HepG2 (cell line): Measurements from ENCODE around the gene RAB40C. TPM values are rescaled to one million over a fixed set of nuclear protein-coding genes. Genes with fewer than 3 reads are reported as not detected.
A peak's percentile ranks its signal among the peaks of the same experiment; 100 is the strongest.

Source experiments
- E2F2 ChIP-seq: sonication (generic); formaldehyde crosslinking; IDR thresholded peaks from 2 replicates; pipeline ENCODE4 v1.4.0; 2020; ENCODE audit warnings: missing genetic modification reagents, borderline replicate concordance
- FIP1L1 ChIP-seq: fragments of 200-400 bp; formaldehyde crosslinking; IDR thresholded peaks from 2 replicates; pipeline ENCODE4 v1.6.1; 2018; ENCODE audit warnings: low read depth, mild to moderate bottlenecking, low read length, moderate library complexity, borderline replicate concordance; ENCODE audit not compliant: insufficient read depth
- GPN1 ChIP-seq: sonication (generic); formaldehyde crosslinking; IDR thresholded peaks from 2 replicates; pipeline ENCODE4 v1.5.1; 2020; ENCODE audit warnings: missing genetic modification reagents, borderline replicate concordance
- IKZF5 ChIP-seq: IDR thresholded peaks from 2 replicates; pipeline ENCODE4 v1.6.1; 2018; ENCODE audit warnings: missing genetic modification reagents, mild to moderate bottlenecking, missing compliant biosample characterization
- IRF2 ChIP-seq: IDR thresholded peaks from 2 replicates; pipeline ENCODE4 v1.6.1; 2018; ENCODE audit warnings: missing genetic modification reagents, missing compliant biosample characterization
- KDM5B ChIP-seq: sonication (generic); formaldehyde crosslinking; IDR thresholded peaks from 2 replicates; pipeline ENCODE4 v1.4.0; 2020; ENCODE audit warnings: missing genetic modification reagents, mild to moderate bottlenecking, borderline replicate concordance
- MAZ ChIP-seq, 2 experiments: sonication (generic) in 1 of 2; formaldehyde crosslinking in 1 of 2; IDR thresholded peaks; 2 replicates each; pipeline versions ENCODE4 v1.5.0 to v1.6.1; 2012 to 2020; ENCODE audit warnings: low read depth in 2 of 2, mild to moderate bottlenecking in 2 of 2, borderline replicate concordance in 1 of 2, improper control_type of control experiment in 1 of 2, low read length in 1 of 2, missing genetic modification reagents in 1 of 2, moderate library complexity in 1 of 2
- SALL1 ChIP-seq: sonication (generic); formaldehyde crosslinking; IDR thresholded peaks from 2 replicates; pipeline ENCODE4 v1.8.0; 2022; ENCODE audit warnings: mild to moderate bottlenecking, missing genetic modification reagents
- SIX1 ChIP-seq: sonication (generic); formaldehyde crosslinking; IDR thresholded peaks from 2 replicates; pipeline ENCODE4 v1.4.0; 2020; ENCODE audit warnings: missing genetic modification reagents, borderline replicate concordance
- ZFP82 ChIP-seq: sonication (generic); formaldehyde crosslinking; IDR thresholded peaks from 2 replicates; pipeline ENCODE4 v1.5.1; 2020; ENCODE audit warnings: mild to moderate bottlenecking, missing genetic modification reagents, borderline replicate concordance
- ZNF44 ChIP-seq: sonication (generic); formaldehyde crosslinking; IDR thresholded peaks from 2 replicates; pipeline ENCODE4 v1.5.1; 2020; ENCODE audit warnings: mild to moderate bottlenecking, missing genetic modification reagents
- ZNF510 ChIP-seq: sonication (generic); formaldehyde crosslinking; IDR thresholded peaks from 2 replicates; pipeline ENCODE4 v1.4.0; 2020; ENCODE audit warnings: low read depth, mild to moderate bottlenecking, missing genetic modification reagents
- polyA plus RNA-seq, 8 experiments: library from polyadenylated mRNA; depleted of rRNA in 3 of 8; stranded (reverse) in 7 of 8; unstranded in 1 of 8; fragments of >200 nt; fragmentation: Illumina TruSeq in 4 of 8; extraction: Trizol in 4 of 8; gene quantifications; 2 replicates each; pipeline versions ENCODE4 v1.2.1 to v1.2.3, GENCODE V29; 2011 to 2016; ENCODE audit warnings: low read depth in 4 of 8, missing spikeins in 1 of 8, mixed read lengths in 1 of 8; ENCODE audit not compliant: insufficient read depth in 1 of 8
- total RNA-seq, 5 experiments: library from RNA; depleted of rRNA; stranded (reverse); fragments of >200 nt; fragmentation: Illumina TruSeq; extraction: Trizol; gene quantifications; 2 replicates each; pipeline ENCODE4 v1.2.3, GENCODE V29; 2016; ENCODE audit warnings: low read depth in 1 of 5
- TF ChIP-seq, protein P1 (sequence below): IDR thresholded peaks from 2 replicates; pipeline ENCODE4 v1.6.1; 2016; ENCODE audit warnings: missing genetic modification reagents, missing compliant biosample characterization
- TF ChIP-seq, protein P2 (sequence below): sonication (generic); formaldehyde crosslinking; IDR thresholded peaks from 2 replicates; pipeline ENCODE4 v1.5.0; 2020; ENCODE audit warnings: missing genetic modification reagents
- TF ChIP-seq, protein P3 (sequence below): IDR thresholded peaks from 2 replicates; pipeline ENCODE4 v1.6.1; 2016; ENCODE audit warnings: low read depth, control low read depth
- TF ChIP-seq, protein P4 (sequence below): IDR thresholded peaks from 2 replicates; pipeline ENCODE4 v1.4.0; 2020; ENCODE audit warnings: mild to moderate bottlenecking, missing genetic modification reagents

Gene RAB40C
- total and polyA plus RNA-seq, 2 of the 13 experiments (the other 11 are each of a cell fraction or from before 2014, with no cell fraction given) = 7.7 to 11.5 TPM

GRCh38 chr16:636206-637080 is 46.6 kb downstream of the RAB40C start, which contains the start of gene METTL26 (continued):
- TF ChIP-seq, protein P1, sequence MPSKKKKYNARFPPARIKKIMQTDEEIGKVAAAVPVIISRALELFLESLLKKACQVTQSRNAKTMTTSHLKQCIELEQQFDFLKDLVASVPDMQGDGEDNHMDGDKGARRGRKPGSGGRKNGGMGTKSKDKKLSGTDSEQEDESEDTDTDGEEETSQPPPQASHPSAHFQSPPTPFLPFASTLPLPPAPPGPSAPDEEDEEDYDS (CRISPR knock-in tag) = peak; percentile 82
- TF ChIP-seq ZFP82 (peak; percentile 78; the same call in 1 of the 2 replicates), SALL1 (CRISPR knock-in tag) (peak; percentile 90), IRF2 (peak; percentile 88), GPN1 (CRISPR knock-in tag) (no peak), IKZF5 (CRISPR knock-in tag) (peak; percentile 28), KDM5B (peak; percentile 90), SIX1 (peak; percentile 9; the same call in 1 of the 2 replicates), E2F2 (no peak), ZNF44 (no peak), MAZ (IDR thresholded peaks at IDR 0.05; ENCODE audit: borderline replicate concordance, low read depth, low read length) (no peak; the same call in 1 of the 2 replicates), MAZ (CRISPR knock-in tag; IDR thresholded peaks at IDR 0.05; ENCODE audit: low read depth) (no peak; the same call in 1 of the 2 replicates), FIP1L1 (no peak; the same call in 1 of the 2 replicates), ZNF510 (CRISPR knock-in tag) (0 out of 2 replicates have a peak, but pooled peaks have one; percentile 40)
- TF ChIP-seq, protein P2, sequence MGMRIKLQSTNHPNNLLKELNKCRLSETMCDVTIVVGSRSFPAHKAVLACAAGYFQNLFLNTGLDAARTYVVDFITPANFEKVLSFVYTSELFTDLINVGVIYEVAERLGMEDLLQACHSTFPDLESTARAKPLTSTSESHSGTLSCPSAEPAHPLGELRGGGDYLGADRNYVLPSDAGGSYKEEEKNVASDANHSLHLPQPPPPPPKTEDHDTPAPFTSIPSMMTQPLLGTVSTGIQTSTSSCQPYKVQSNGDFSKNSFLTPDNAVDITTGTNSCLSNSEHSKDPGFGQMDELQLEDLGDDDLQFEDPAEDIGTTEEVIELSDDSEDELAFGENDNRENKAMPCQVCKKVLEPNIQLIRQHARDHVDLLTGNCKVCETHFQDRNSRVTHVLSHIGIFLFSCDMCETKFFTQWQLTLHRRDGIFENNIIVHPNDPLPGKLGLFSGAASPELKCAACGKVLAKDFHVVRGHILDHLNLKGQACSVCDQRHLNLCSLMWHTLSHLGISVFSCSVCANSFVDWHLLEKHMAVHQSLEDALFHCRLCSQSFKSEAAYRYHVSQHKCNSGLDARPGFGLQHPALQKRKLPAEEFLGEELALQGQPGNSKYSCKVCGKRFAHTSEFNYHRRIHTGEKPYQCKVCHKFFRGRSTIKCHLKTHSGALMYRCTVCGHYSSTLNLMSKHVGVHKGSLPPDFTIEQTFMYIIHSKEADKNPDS (CRISPR knock-in tag) = peak; percentile 26
- TF ChIP-seq, protein P3, sequence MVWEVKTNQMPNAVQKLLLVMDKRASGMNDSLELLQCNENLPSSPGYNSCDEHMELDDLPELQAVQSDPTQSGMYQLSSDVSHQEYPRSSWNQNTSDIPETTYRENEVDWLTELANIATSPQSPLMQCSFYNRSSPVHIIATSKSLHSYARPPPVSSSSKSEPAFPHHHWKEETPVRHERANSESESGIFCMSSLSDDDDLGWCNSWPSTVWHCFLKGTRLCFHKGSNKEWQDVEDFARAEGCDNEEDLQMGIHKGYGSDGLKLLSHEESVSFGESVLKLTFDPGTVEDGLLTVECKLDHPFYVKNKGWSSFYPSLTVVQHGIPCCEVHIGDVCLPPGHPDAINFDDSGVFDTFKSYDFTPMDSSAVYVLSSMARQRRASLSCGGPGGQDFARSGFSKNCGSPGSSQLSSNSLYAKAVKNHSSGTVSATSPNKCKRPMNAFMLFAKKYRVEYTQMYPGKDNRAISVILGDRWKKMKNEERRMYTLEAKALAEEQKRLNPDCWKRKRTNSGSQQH (CRISPR knock-in tag) = 0 out of 2 replicates have a peak, but pooled peaks have one; percentile 51
- TF ChIP-seq, protein P4, sequence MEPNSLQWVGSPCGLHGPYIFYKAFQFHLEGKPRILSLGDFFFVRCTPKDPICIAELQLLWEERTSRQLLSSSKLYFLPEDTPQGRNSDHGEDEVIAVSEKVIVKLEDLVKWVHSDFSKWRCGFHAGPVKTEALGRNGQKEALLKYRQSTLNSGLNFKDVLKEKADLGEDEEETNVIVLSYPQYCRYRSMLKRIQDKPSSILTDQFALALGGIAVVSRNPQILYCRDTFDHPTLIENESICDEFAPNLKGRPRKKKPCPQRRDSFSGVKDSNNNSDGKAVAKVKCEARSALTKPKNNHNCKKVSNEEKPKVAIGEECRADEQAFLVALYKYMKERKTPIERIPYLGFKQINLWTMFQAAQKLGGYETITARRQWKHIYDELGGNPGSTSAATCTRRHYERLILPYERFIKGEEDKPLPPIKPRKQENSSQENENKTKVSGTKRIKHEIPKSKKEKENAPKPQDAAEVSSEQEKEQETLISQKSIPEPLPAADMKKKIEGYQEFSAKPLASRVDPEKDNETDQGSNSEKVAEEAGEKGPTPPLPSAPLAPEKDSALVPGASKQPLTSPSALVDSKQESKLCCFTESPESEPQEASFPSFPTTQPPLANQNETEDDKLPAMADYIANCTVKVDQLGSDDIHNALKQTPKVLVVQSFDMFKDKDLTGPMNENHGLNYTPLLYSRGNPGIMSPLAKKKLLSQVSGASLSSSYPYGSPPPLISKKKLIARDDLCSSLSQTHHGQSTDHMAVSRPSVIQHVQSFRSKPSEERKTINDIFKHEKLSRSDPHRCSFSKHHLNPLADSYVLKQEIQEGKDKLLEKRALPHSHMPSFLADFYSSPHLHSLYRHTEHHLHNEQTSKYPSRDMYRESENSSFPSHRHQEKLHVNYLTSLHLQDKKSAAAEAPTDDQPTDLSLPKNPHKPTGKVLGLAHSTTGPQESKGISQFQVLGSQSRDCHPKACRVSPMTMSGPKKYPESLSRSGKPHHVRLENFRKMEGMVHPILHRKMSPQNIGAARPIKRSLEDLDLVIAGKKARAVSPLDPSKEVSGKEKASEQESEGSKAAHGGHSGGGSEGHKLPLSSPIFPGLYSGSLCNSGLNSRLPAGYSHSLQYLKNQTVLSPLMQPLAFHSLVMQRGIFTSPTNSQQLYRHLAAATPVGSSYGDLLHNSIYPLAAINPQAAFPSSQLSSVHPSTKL = no peak; the same call in 1 of the 2 replicates
